Transverse colon (tissue), 4 donors: Measurements from ENCODE around the gene ZYG11A. TPM values are rescaled to one million over a fixed set of nuclear protein-coding genes. Genes with fewer than 3 reads are reported as not detected.

Experiments used
- DNase-seq: peaks from one replicate; pipeline ENCODE4 v3.0.0-alpha.2; 2019
- H3K27ac ChIP-seq, 4 donors: fragments of 200-600 bp; sonication (generic); 2 replicates each; pipeline ENCODE4 v1.5.1; 2016 to 2018; ENCODE audit warnings: inconsistent platforms in 4 of 4
- H3K27me3 ChIP-seq: fragments of 200-600 bp; sonication (generic); 2 replicates; pipeline ENCODE4 v1.5.1; 2017; ENCODE audit warnings: inconsistent platforms
- H3K36me3 ChIP-seq, 4 donors: fragments of 200-600 bp; sonication (generic); 2 replicates each; pipeline ENCODE4 v1.5.1; 2017 to 2019; ENCODE audit warnings: inconsistent platforms in 4 of 4
- H3K4me1 ChIP-seq, 4 donors: fragments of 200-600 bp; sonication (generic); 2 replicates each; pipeline ENCODE4 v1.5.1; 2017 to 2020; ENCODE audit warnings: inconsistent platforms in 4 of 4
- H3K4me3 ChIP-seq, 4 donors: fragments of 200-600 bp; sonication (generic); 1 replicate in 1 of 4; 2 replicates in 3 of 4; pipeline versions ENCODE4 v1.5.1 to v1.6.1; 2017 to 2019; ENCODE audit warnings: inconsistent platforms in 4 of 4
- H3K9me3 ChIP-seq, 2 donors: fragments of 200-600 bp; sonication (generic); 2 replicates each; pipeline ENCODE4 v1.5.1; 2017 to 2019; ENCODE audit warnings: inconsistent platforms in 2 of 2
- EP300 ChIP-seq: sonication (generic); formaldehyde crosslinking; IDR thresholded peaks from one replicate; pipeline ENCODE4 v1.6.1; 2017; ENCODE audit warnings: antibody characterized with exemption, low read depth
- POLR2A ChIP-seq: fragments of 450-650 bp; IDR thresholded peaks from one replicate; pipeline ENCODE4 v1.6.1; 2016; ENCODE audit warnings: antibody characterized with exemption, mild to moderate bottlenecking, moderate library complexity
- POLR2AphosphoS5 ChIP-seq, 3 donors: sonication (generic); formaldehyde crosslinking; IDR thresholded peaks; one replicate each; pipeline ENCODE4 v1.6.1; 2016; ENCODE audit warnings: antibody characterized with exemption in 3 of 3
- WGBS, 2 donors: methylation state at CpG; one replicate each; pipeline ENCODE4 v1.1.5; 2018; ENCODE audit warnings: low coverage in 1 of 2; 5-methylcytosine and 5-hydroxymethylcytosine counted together
- in situ Hi-C, 4 donors: fragments of 200-750 bp; cut with MboI; loops; one replicate each; pipeline versions ENCODE4 v1.15.0 to v1.15.1; 2017; ENCODE audit warnings: low sequenced_read_pairs in 3 of 4, low pct_ligation_motif_present in 1 of 4, low pct_unique_long_range_greater_than_20kb in 1 of 4
- intact Hi-C: fragments of 100-400 bp; cut with DNase I; formaldehyde crosslinking; loops from one replicate; pipeline ENCODE4 v1.15.1; 2023; ENCODE audit warnings: low total_unique reads
- total RNA-seq, 4 donors: library from RNA; depleted of rRNA; stranded (reverse); fragments of >200 nt; gene quantifications; one replicate each; pipeline ENCODE4 v1.1.0, GENCODE V29; 2016
- TF ChIP-seq, protein P1 (sequence below), 5 experiments: fragments of 200-600 bp in 3 of 5; fragments of 450-650 bp in 2 of 5; sonication (generic) in 3 of 5; IDR thresholded peaks; 1 replicate in 2 of 5; 2 replicates in 3 of 5; pipeline ENCODE4 v1.5.1; 2016 to 2017; ENCODE audit warnings: antibody characterized with exemption in 5 of 5, inconsistent platforms in 3 of 5, mild to moderate bottlenecking in 2 of 5, moderate library complexity in 1 of 5

The ZYG11A gene
- total RNA-seq, 4 donors from 2014 or later, result 0.32 TPM; not detected in 3

DNA sequence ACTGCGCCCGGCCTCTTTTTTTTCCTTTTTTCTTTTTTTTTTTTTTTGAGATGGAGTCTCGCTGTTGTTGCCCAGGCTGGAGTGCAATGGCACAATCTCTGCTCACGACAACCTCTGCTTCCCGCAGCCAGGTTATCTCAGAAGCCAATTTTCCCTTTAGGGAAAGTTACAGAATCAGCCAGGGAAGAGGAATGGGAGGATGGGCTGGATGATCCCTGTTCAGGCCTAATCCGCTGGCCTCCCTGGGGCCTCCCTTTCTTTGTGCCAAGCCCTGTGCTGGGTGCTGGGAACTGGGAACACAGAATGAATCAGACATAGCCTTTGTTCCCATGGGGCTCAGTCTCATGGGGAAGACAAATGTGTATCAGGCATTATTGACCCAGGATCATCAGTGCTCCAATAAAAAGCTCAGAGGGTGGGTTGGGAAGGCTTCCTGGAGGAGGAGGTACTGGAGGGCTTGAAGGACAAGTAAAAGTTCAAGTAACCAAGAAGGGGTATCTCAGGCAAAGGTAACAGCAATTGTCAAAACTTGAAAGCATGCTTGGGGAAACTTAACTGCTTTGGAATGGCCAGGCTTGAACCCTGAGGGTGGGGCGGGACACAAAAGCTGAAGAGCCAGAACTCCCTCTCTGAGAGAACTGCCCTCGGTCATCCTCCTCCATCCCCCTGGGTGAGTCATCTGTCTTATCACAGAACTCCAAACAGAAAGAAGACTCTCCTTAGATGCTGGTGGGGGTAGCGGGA lies 64.7 kb downstream of the ZYG11A start:
- WGBS, 2 donors, result 95 to 100% methylated on average over 5 to 9 of the region's 9 CpGs
- Histone ChIP-seq H3K27ac (no peak overlapping the region), H3K4me3 (no peak overlapping the region), H3K4me1 (peaks cover 0 to 7% (median 1%) of the 10 kb centered on the region in 4 donors), H3K27me3 (no peaks in the 10 kb centered on the region), H3K9me3 (no peaks in the 10 kb centered on the region), H3K36me3 (no peaks in the 10 kb centered on the region)
- intact Hi-C loops, result no loop called here
- in situ Hi-C loops, result loop anchor here in 1 of 4 donors (25.0 kb wide), 1 partner anchor 280 kb away; the partner anchor contains the start of gene CPT2
- TF ChIP-seq, protein P1, sequence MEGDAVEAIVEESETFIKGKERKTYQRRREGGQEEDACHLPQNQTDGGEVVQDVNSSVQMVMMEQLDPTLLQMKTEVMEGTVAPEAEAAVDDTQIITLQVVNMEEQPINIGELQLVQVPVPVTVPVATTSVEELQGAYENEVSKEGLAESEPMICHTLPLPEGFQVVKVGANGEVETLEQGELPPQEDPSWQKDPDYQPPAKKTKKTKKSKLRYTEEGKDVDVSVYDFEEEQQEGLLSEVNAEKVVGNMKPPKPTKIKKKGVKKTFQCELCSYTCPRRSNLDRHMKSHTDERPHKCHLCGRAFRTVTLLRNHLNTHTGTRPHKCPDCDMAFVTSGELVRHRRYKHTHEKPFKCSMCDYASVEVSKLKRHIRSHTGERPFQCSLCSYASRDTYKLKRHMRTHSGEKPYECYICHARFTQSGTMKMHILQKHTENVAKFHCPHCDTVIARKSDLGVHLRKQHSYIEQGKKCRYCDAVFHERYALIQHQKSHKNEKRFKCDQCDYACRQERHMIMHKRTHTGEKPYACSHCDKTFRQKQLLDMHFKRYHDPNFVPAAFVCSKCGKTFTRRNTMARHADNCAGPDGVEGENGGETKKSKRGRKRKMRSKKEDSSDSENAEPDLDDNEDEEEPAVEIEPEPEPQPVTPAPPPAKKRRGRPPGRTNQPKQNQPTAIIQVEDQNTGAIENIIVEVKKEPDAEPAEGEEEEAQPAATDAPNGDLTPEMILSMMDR (IDR thresholded peaks at IDR 0.05), result no peak
- no peak for TF ChIP-seq POLR2A
- no peak for DNase-seq

- in situ Hi-C loops (loop anchor here in 1 of 4 donors (25.0 kb wide), 1 partner anchor 280 kb away; the partner anchor contains the start of gene CPT2), intact Hi-C loops (no loop called here)
- no peaks in the 10 kb centered on the region for H3K9me3 ChIP-seq
- 94 to 100% methylated on average over 6 to 10 of the region's 10 CpGs for WGBS, 2 donors
- H3K27me3 ChIP-seq, result no peaks in the 10 kb centered on the region
- TF ChIP-seq POLR2AphosphoS5 (IDR thresholded peaks at IDR 0.05) (no peak), POLR2A (no peak), EP300 (no peak)
- TF ChIP-seq, protein P1 (IDR thresholded peaks at IDR 0.05), result no peak
- no peak overlapping the region for H3K4me3 ChIP-seq
- H3K4me1 ChIP-seq, result peaks cover 0 to 7% (median 1%) of the 10 kb centered on the region in 4 donors
- no peaks in the 10 kb centered on the region for H3K36me3 ChIP-seq
- no peak for DNase-seq
- H3K27ac ChIP-seq, result no peak overlapping the region
These were observed 65.2 kb downstream of the ZYG11A start for GRCh38 chr1:52907812-52908153.

GRCh38 chr1:52911541-52911940 lies 69.0 kb downstream of the ZYG11A start:
- Histone ChIP-seq H3K36me3 (no peaks in the 10 kb centered on the region), H3K4me3 (no peak overlapping the region), H3K9me3 (no peaks in the 10 kb centered on the region), H3K27ac (no peak overlapping the region), H3K27me3 (no peaks in the 10 kb centered on the region), H3K4me1 (no peaks in the 10 kb centered on the region)
- intact Hi-C loops, result loop anchor here (10.0 kb wide), 1 partner anchor 273 kb away; no protein-coding TSS in a partner anchor
- WGBS, 2 donors, result 86% methylated on average over 2 of the region's 10 CpGs; no CpG with 5 or more reads in 1 of the 2 donors
- no peak for DNase-seq
- TF ChIP-seq POLR2A (no peak), POLR2AphosphoS5 (IDR thresholded peaks at IDR 0.05) (no peak), EP300 (no peak)
- TF ChIP-seq, protein P1 (IDR thresholded peaks at IDR 0.05), result no peak
- in situ Hi-C loops, result loop anchor here in 1 of 4 donors (25.0 kb wide), 1 partner anchor 276 kb away; the partner anchor contains the start of gene CPT2

DNA sequence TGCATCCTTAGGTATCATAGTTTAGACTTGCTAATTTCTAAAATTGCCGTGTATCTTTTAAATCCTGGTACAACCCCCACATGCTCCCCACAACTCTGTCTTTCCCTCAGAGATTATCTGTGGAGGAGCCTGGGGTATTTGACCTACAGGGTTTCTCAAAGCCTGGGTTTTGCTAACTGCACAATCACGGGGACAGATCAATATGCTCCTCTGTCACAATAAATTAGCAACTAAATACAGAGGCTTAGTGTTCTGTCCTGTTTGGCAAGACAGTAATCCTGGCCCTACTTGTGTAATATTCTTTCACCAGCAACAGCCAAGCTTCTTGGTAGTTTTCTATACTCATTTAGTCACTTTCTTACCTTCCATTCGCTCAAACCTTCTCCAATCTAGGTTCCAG lies 70.5 kb downstream of the ZYG11A start:
- no peak overlapping the region for H3K4me3 ChIP-seq
- H3K27ac ChIP-seq, result no peak overlapping the region
- no peaks in the 10 kb centered on the region for H3K36me3 ChIP-seq
- WGBS, 2 donors, result 90 to 94% methylated on average over 2 to 3 of the region's 3 CpGs
- in situ Hi-C loops, result loop anchor here in 1 of 4 donors (25.0 kb wide), 1 partner anchor 274 kb away; the partner anchor contains the start of gene CPT2
- no peaks in the 10 kb centered on the region for H3K4me1 ChIP-seq
- DNase-seq, result no peak
- H3K27me3 ChIP-seq, result no peaks in the 10 kb centered on the region
- intact Hi-C loops, result loop anchor here (10.0 kb wide), 1 partner anchor 272 kb away; no protein-coding TSS in a partner anchor
- TF ChIP-seq EP300, result no peak
- TF ChIP-seq POLR2AphosphoS5 (IDR thresholded peaks at IDR 0.05), result no peak
- TF ChIP-seq POLR2A, result no peak
- TF ChIP-seq, protein P1 (IDR thresholded peaks at IDR 0.05), result no peak
- H3K9me3 ChIP-seq, result no peaks in the 10 kb centered on the region
